AG08395 (cell line): ENCODE data around the gene PROX1.
"Not testable (repeated sequence)": the region's sequence is repeated elsewhere in the genome, so short reads cannot be mapped to it uniquely, and the experiment has no call there.

Source experiments
- DNase-seq: peaks from one replicate; pipeline ENCODE4 v3.0.0; 2012; ENCODE audit warnings: mixed read lengths, low spot score

Gene PROX1

DNA sequence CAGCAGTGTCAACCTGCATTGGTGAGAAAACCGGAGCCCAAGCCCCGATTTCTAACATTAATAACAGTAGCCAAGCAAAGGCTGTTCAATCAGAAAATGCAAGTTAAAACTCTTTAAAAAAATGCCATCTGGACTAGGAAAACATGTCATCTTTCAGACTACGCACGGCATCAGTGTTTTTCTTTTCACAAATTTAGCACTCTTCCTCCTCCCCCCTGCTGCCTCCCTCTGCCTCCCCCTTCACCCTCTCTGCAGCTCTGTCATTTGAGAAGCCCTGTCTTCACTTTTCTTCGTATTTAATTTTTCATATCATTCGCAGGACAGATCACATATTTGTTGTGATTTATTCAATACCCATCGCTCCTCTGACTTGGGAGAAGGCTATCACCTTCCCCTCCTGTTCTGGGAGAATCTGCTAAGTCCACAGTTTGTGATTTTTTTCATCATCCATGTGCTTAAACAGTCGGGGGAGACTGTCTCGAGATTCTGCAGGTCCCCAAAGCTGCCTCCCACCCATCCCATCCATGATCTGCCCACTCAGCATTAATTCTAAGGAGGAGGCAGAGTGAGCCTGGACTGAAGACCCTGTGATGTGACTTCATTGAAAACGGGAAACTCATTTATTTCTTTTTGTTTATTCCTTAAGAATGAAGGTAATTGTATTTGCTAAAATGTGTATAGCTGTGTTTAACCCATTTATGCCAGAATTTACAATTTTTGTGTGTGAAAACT, 84.8 kb downstream of the PROX1 start:
- no peak for DNase-seq

DNA sequence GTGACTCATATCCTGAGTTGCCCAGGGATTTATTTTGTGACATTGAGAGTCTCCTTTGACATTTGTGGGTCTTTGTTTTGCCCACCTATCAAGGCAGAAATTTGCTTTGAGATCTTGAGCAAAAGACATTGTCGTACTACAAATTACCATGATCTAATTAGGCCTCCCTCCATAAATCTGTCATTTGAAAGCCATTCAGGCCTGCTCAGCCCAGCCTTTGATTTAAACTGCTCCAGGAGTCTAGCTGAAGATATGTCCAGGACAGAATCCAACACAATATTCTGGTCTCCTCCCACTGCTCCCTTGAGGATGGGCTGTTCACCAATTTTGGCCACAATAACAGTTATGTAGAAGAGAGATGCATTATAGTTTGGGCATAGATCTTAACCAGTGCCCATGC, 86.7 kb downstream of the PROX1 start:
- no peak for DNase-seq

DNA sequence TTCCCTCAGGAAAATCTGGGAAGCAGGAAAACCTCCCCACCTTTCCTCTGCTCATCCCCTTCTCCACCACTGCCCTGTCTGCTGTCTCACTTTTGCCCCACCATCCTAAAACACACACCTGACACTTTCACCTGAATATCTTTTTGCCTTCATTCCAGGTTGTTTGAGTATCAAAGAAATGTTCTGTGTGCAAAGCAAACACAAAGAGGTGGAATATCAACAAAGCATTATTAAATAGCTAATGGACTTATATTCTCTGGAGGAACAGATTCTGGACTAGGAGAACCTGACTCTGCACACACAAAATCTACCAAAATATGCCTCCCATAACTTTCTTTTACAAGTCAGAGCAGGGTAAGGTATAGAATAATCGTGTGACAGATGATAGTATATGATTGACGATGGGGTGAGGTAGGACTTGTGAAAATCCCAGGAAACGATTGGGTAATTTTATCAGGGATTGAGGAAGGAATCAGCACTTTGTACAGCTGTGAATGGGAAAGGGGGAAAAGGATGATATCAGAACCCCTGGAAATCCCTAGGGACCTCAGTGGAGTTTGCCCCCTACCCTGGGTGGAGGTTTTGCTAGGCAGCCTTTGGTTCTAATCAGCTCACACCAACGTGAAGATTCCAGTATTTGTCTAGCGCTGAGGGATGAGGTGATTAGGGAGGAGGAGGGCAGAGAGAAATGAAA, 87.7 kb downstream of the PROX1 start:
- DNase-seq, result no peak

DNA sequence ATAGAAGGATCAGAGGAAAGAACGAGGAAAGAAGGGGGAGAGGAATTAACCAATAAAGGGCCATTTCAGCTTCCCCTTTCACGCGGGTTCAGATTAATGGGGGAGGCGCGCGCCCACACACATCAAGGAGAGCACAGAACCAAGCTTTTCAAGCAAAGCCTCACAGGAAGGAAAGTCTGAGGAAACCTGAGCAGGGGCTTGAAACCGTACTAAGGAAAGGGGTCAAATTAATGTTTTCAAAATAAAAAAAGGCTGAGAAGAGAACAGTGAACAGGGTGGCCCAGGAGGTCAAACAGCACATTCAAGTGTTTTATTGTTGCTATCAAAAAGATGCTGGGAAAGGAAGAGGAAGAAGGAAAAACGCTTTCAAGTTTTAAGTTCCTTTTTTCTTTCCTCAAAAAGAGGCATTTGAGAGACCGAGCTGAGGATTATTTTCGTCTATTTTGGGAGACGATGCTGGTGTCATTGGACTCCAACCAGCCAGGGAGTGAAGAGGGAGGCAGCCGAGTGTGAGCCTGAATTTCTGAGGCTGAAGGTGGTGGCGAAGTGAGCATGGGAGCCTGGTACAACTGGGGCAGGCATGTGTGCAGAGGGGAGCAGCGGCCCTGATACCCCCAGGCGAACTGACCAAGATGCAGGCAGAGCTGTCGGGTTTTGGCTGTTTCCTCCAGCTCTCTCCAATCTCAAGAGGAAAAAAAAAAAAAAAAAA, 88.4 kb downstream of the PROX1 start:
- DNase-seq, result no peak

DNA sequence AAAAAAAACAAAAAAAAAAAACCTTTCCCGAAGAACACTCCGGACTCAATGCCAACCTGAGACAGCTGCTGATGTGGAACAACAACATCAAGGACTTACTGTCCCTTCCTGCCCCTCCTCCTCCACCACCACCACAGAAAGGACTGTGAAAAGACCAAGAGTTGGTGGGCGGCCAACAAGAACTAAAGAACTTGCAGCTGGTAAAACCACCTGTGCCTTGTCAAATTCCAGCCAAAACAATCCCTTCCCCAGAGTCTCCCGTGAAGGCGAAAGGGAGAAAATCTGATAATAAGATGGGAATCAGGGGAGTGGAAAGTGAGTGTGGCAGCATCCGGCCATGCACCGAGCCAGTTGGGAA, 88.9 kb downstream of the PROX1 start:
- DNase-seq, result no peak

DNA sequence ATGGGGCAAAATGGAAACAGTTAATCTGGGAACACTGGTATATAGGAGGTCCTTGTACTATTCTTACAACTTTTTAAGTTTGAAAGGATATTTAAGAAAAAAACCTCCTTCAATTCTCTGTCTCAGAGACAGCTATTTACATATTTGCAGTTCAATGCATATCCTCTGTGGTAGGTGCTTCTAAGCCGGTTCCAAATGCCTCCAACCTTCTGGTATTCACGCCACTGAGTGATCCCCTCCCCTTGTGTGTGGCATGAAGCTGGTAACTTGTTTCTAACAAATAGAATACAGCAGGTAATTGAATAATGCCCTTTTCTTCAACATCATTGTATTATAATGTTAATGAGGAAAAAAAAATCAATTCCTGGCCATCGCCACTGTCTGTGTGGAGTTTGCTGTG, 91.2 kb downstream of the PROX1 start:
- no peak for DNase-seq

DNA sequence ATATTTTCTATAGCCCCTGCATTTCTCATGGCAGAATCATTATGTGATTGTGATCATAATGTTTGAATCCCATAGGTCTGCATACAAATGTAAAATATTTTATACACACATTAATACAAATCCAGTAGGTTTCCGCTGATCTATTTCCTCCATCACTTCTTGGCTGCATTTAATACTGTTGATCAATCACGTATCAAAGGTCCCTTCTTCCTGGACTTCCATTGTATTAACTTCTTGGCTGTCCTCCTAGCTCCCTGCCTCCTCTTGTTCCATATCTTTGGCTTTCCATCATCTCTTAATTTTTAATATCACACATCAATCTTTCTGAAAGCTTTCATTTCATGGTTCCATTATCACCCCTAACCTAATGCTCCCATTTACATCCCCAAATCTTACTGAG, 97.6 kb downstream of the PROX1 start:
- DNase-seq, result no peak

DNA sequence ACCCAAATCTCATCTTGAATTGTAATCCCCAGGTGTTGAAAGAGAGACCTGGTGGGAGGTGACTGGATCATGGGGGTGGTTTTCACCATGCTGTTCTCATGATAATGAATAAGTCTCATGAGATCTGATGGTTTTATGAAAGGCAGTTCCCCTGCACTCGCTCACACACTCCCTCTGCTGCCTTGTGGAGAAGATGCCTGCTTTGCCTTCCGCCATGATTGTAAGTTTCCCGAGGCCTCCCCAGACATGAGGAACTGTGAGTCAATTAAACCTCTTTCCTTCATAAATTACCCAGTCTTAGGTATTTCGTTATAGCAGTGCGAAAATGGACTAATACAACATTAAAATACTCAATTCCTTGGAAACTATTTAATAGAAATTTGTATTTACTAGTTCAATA, 99.2 kb downstream of the PROX1 start:
- DNase-seq, result no peak

DNA sequence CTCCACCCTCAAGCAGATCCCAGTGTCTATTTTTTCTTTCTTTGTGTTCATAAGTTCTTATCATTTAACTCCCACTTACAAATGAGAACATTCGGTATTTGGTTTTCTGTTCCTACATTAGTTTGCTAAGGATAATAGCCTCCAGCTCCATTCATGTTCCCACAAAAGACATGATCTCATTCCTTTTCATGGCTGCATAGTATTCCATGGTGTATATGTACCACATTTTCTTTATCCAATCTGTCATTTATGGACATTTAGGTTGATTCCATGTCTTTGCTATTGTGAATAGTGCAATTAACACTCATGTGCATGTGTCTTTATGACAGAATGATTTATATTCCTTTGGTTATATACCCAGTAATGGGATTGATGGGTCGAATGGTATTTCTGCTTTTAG, 101.2 kb downstream of the PROX1 start:
- DNase-seq, result not testable (repeated sequence)
